Liver (tissue), 9 donors: ENCODE measurements around the gene VPS25. TPM values are rescaled to one million over a fixed set of nuclear protein-coding genes. Genes with fewer than 3 reads are reported as not detected.

Source experiments
- DNase-seq: peaks from one replicate; pipeline ENCODE4 v3.0.0-alpha.2; 2017; ENCODE audit warnings: low spot score
- H3K27ac ChIP-seq, 2 donors: one replicate each; pipeline ENCODE4 v1.7.0; 2013; ENCODE audit warnings: inconsistent platforms in 2 of 2, low read length in 2 of 2, control low read depth in 1 of 2, low read depth in 1 of 2, mild to moderate bottlenecking in 1 of 2
- H3K27me3 ChIP-seq, 4 donors: one replicate each; pipeline versions ENCODE4 v1.6.1 to v1.7.0; 2013; ENCODE audit warnings: low read length in 3 of 4, inconsistent platforms in 1 of 4, mild to moderate bottlenecking in 1 of 4, moderate library complexity in 1 of 4; ENCODE audit not compliant: control insufficient read depth in 4 of 4, insufficient read depth in 4 of 4
- H3K36me3 ChIP-seq, 4 donors: one replicate each; pipeline versions ENCODE4 v1.6.1 to v1.7.0; 2013; ENCODE audit warnings: low read length in 3 of 4, mild to moderate bottlenecking in 3 of 4, low read depth in 1 of 4, moderate library complexity in 1 of 4; ENCODE audit not compliant: control insufficient read depth in 4 of 4, insufficient read depth in 3 of 4
- H3K4me1 ChIP-seq, 4 donors: one replicate each; pipeline versions ENCODE4 v1.6.1 to v1.7.0; 2013; ENCODE audit warnings: low read length in 3 of 4, mild to moderate bottlenecking in 3 of 4, moderate library complexity in 1 of 4; ENCODE audit not compliant: control insufficient read depth in 4 of 4, insufficient read depth in 4 of 4
- H3K4me3 ChIP-seq, 3 donors: one replicate each; pipeline versions ENCODE4 v1.6.1 to v1.7.0; 2013; ENCODE audit warnings: low read length in 3 of 3, control low read depth in 1 of 3, low read depth in 1 of 3, mild to moderate bottlenecking in 1 of 3
- H3K9ac ChIP-seq, 2 donors: one replicate each; pipeline ENCODE4 v1.7.0; 2013; ENCODE audit warnings: low read length in 2 of 2, mild to moderate bottlenecking in 2 of 2, moderate library complexity in 2 of 2, control low read depth in 1 of 2, low read depth in 1 of 2
- H3K9me3 ChIP-seq, 4 donors: one replicate each; pipeline versions ENCODE4 v1.6.1 to v1.7.0; 2013; ENCODE audit warnings: low read length in 3 of 4; ENCODE audit not compliant: control insufficient read depth in 4 of 4
- CTCF ChIP-seq: fragments of 150-350 bp; IDR thresholded peaks from 2 replicates; pipeline ENCODE4 v1.5.1; 2017; ENCODE audit warnings: improper control_type of control experiment, low read depth, low read length; ENCODE audit not compliant: missing input control
- EGR1 ChIP-seq, 2 donors: IDR thresholded peaks; 2 replicates each; pipeline ENCODE4 v1.6.1; 2016 to 2018; ENCODE audit warnings: antibody characterized with exemption in 2 of 2, low read depth in 2 of 2
- FOXA2 ChIP-seq: IDR thresholded peaks from 2 replicates; pipeline ENCODE4 v1.6.1; 2016; ENCODE audit warnings: antibody characterized with exemption
- HNF4A ChIP-seq, 2 donors: conservative IDR thresholded peaks; 2 replicates each; pipeline ENCODE4 v1.6.1; 2016; ENCODE audit warnings: antibody characterized with exemption in 2 of 2, mild to moderate bottlenecking in 2 of 2
- HNF4G ChIP-seq: IDR thresholded peaks from 2 replicates; pipeline ENCODE4 v1.6.1; 2016; ENCODE audit warnings: antibody characterized with exemption
- JUND ChIP-seq, 2 donors: IDR thresholded peaks; 2 replicates each; pipeline ENCODE4 v1.6.1; 2016; ENCODE audit warnings: antibody characterized with exemption in 2 of 2
- MAX ChIP-seq: IDR thresholded peaks from 2 replicates; pipeline ENCODE4 v1.6.1; 2016; ENCODE audit warnings: antibody characterized with exemption
- NR2F2 ChIP-seq: IDR thresholded peaks from 2 replicates; pipeline ENCODE4 v1.6.1; 2016; ENCODE audit warnings: antibody characterized with exemption
- RAD21 ChIP-seq, 2 donors: IDR thresholded peaks; 2 replicates each; pipeline ENCODE4 v1.6.1; 2016; ENCODE audit warnings: antibody characterized with exemption in 2 of 2, mild to moderate bottlenecking in 2 of 2
- RXRA ChIP-seq, 2 donors: IDR thresholded peaks; 2 replicates each; pipeline ENCODE4 v1.6.1; 2017 to 2018; ENCODE audit warnings: antibody characterized with exemption in 2 of 2, mild to moderate bottlenecking in 1 of 2
- SP1 ChIP-seq: IDR thresholded peaks from 2 replicates; pipeline ENCODE4 v1.6.1; 2018; ENCODE audit warnings: antibody characterized with exemption, mild to moderate bottlenecking
- TAF1 ChIP-seq: conservative IDR thresholded peaks from 2 replicates; pipeline ENCODE4 v1.6.1; 2016; ENCODE audit warnings: antibody characterized with exemption, mild to moderate bottlenecking
- YY1 ChIP-seq: IDR thresholded peaks from 2 replicates; pipeline ENCODE4 v1.6.1; 2016; ENCODE audit warnings: antibody characterized with exemption, mild to moderate bottlenecking
- WGBS: extraction: QIAGEN DNeasy Blood & Tissue Kit; methylation state at CpG from one replicate; pipeline ENCODE4 v1.1.7; 2013; 5-methylcytosine and 5-hydroxymethylcytosine counted together
- polyA plus RNA-seq, 2 donors: library from polyadenylated mRNA; stranded (reverse) in 1 of 2; unstranded in 1 of 2; fragments of 200-250 nt in 1 of 2; fragments of >200 nt in 1 of 2; fragmentation: Nextera tagmentation in 1 of 2; extraction: Ambion mirVana in 1 of 2; gene quantifications; one replicate each; pipeline versions ENCODE4 v1.2.1 to v1.2.3, GENCODE V29; 2013 to 2015
- total RNA-seq, 2 donors: library from RNA; depleted of rRNA; stranded (reverse); fragments of >200 nt; gene quantifications; one replicate each; pipeline ENCODE4 v1.2.3, GENCODE V29; 2014
- TF ChIP-seq, protein P1 (sequence below): IDR thresholded peaks from 2 replicates; pipeline ENCODE4 v1.6.1; 2016; ENCODE audit warnings: antibody characterized with exemption, mild to moderate bottlenecking
- TF ChIP-seq, protein P2 (sequence below): IDR thresholded peaks from 2 replicates; pipeline ENCODE4 v1.6.1; 2016; ENCODE audit warnings: antibody characterized with exemption
- donor health status: healthy.
- donor health status: healthy.
- donor health status: healthy.
- donor health status: healthy.
- donor health status: healthy.

Gene VPS25
- total and polyA plus RNA-seq, 4 donors, result 40.9 to 65.7 (median 51.0) TPM

DNA sequence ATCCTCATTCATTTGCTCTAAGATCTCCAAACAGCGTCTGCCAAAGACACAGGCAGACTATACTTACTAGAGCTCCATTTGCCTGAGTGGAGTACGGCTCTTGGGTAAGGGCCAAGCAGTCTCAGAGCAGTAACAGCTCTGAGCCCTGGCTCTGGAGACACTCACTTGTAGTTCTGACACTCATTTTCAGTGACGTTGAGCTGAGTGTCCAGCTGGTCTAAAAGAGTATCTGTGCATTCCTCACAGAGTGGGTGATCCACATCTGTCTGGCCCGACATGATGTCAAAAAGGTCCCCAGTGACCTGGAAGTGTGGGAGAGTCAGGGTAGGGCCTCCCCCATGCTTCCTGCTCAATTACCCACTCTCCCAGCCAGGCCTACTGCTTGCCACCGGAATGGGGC, 45.1 kb downstream of the VPS25 start:
- Histone ChIP-seq H3K4me1 (peaks cover under 1 to 10% (median 1%) of the 10 kb centered on the region in 4 donors), H3K27ac (no peak overlapping the region), H3K4me3 (no peak overlapping the region), H3K9me3 (no peaks in the 10 kb centered on the region), H3K36me3 (peaks cover 3 to 73% (median 56%) of the 10 kb centered on the region in 4 donors), H3K27me3 (no peaks in the 10 kb centered on the region), H3K9ac (no peak overlapping the region)
- no peak for DNase-seq
- 91% methylated on average over 5 of the region's 5 CpGs for WGBS
- TF ChIP-seq, protein P1, sequence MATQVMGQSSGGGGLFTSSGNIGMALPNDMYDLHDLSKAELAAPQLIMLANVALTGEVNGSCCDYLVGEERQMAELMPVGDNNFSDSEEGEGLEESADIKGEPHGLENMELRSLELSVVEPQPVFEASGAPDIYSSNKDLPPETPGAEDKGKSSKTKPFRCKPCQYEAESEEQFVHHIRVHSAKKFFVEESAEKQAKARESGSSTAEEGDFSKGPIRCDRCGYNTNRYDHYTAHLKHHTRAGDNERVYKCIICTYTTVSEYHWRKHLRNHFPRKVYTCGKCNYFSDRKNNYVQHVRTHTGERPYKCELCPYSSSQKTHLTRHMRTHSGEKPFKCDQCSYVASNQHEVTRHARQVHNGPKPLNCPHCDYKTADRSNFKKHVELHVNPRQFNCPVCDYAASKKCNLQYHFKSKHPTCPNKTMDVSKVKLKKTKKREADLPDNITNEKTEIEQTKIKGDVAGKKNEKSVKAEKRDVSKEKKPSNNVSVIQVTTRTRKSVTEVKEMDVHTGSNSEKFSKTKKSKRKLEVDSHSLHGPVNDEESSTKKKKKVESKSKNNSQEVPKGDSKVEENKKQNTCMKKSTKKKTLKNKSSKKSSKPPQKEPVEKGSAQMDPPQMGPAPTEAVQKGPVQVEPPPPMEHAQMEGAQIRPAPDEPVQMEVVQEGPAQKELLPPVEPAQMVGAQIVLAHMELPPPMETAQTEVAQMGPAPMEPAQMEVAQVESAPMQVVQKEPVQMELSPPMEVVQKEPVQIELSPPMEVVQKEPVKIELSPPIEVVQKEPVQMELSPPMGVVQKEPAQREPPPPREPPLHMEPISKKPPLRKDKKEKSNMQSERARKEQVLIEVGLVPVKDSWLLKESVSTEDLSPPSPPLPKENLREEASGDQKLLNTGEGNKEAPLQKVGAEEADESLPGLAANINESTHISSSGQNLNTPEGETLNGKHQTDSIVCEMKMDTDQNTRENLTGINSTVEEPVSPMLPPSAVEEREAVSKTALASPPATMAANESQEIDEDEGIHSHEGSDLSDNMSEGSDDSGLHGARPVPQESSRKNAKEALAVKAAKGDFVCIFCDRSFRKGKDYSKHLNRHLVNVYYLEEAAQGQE, result no peak
- TF ChIP-seq MAX, result no peak
- no peak for TF ChIP-seq RAD21 (IDR thresholded peaks at IDR 0.05)
- TF ChIP-seq YY1, result no peak
- no peak for TF ChIP-seq EGR1 (IDR thresholded peaks at IDR 0.05; ENCODE audit: low read depth in 2 of 2)
- TF ChIP-seq, protein P2, sequence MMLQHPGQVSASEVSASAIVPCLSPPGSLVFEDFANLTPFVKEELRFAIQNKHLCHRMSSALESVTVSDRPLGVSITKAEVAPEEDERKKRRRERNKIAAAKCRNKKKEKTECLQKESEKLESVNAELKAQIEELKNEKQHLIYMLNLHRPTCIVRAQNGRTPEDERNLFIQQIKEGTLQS, result no peak
- TF ChIP-seq HNF4G, result no peak
- TF ChIP-seq RXRA (IDR thresholded peaks at IDR 0.05), result no peak
- no peak for TF ChIP-seq CTCF
- TF ChIP-seq NR2F2, result no peak
- no peak for TF ChIP-seq HNF4A (conservative IDR thresholded peaks at IDR 0.05)
- no peak for TF ChIP-seq FOXA2

DNA sequence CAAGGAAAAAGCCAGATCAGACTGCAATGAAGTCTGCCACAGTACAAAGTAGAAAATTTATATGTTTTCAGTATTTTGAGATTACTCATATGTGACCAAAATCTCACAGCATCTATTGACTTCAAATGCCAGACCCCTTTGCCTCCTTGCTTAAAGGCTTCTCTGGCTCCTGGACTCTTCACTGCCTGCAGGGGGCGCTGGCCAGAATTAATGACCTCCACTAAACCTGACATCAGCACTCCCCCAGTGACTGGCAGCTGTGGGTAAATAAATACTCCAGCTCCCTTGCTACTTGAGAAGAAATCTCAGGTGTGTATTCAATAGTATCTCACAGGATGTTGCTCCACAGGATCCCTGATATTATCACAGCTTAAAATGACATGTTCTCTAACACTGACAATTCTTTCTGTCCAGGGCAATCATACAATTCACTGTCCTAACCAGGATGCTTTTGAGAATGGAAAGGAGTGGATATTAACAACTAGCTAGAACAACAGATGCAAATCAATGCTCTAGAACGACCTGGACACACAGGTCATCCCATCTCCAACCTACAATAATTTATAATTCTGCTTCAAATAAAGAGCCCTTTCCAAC, 46.8 kb downstream of the VPS25 start:
- Histone ChIP-seq H3K36me3 (peaks cover 3 to 57% (median 43%) of the 10 kb centered on the region in 4 donors), H3K4me1 (peaks cover 1 to 17% (median 4%) of the 10 kb centered on the region in 4 donors), H3K27ac (no peak overlapping the region), H3K9me3 (no peaks in the 10 kb centered on the region), H3K9ac (no peak overlapping the region), H3K4me3 (no peak overlapping the region), H3K27me3 (no peaks in the 10 kb centered on the region)
- DNase-seq, result peak; percentile 71
- 42% methylated on average over 2 of the region's 2 CpGs for WGBS
- TF ChIP-seq SP1 (no peak), MAX (no peak), RAD21 (IDR thresholded peaks at IDR 0.05) (peak; percentile 25 to 68), HNF4G (no peak), EGR1 (IDR thresholded peaks at IDR 0.05; ENCODE audit: low read depth in 2 of 2) (no peak), TAF1 (no peak), CTCF (peak; percentile 53), HNF4A (conservative IDR thresholded peaks at IDR 0.05) (no peak), JUND (IDR thresholded peaks at IDR 0.05) (no peak)
- TF ChIP-seq, protein P2, result no peak
